Measurements from ENCODE around the gene GTF2H4.

Gene GTF2H4

DNA sequence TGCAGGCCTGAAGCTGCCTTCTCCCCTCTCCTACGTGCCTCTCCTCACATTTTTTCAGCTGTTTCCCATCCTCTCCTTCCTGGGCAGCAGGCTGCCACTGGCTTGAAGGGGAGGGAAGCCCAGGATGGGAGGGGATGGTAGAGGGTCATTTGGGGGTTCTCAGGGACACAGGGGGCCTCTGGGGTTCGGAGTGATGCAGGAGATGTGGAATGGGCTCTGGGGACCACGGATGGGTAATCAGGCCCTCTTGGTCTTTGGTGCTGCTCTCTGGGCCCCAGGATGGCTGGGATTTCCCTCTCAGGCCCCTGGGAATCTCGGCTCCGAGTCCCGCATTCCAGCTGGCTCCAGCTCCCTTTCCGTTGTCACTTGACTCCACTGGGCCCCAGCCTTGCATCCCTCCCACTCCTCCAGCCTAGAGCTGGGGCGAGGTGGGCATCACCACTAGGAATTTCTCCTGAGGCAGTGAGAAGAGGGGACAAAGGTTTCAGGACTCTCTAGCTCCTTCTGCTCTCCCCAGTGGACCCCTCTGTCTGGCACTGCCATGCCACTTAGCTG lies 25.7 kb upstream of the GTF2H4 start:
- no peaks in the 10 kb centered on the region for H3K27me3 ChIP-seq (ENCODE audit: insufficient read depth, low read length)
- H3K4me3 ChIP-seq (ENCODE audit: low read depth, low read length): no peak overlapping the region
- peak overlapping the region; percentile 34 for H2BK12ac ChIP-seq (ENCODE audit: low read length)
- H2BK120ac ChIP-seq (ENCODE audit: insufficient read depth, low read length, poor library complexity): peak overlapping the region; percentile 13
- H3K23ac ChIP-seq (ENCODE audit: low read length): no peak overlapping the region
- H3K4me2 ChIP-seq (ENCODE audit: low read length): peak overlapping the region; percentile 51
- no peaks in the 10 kb centered on the region for H3K9me3 ChIP-seq (ENCODE audit: insufficient read depth, low read depth, low read length)
- peak overlapping the region; percentile 11 for H3K4ac ChIP-seq (ENCODE audit: low read depth, low read length)
- H3K18ac ChIP-seq (ENCODE audit: low read length): peak overlapping the region; percentile 27
- H3K14ac ChIP-seq (ENCODE audit: low read length): peak overlapping the region; percentile 28
- no peak overlapping the region for H3K9ac ChIP-seq (ENCODE audit: low read length)
- peaks cover 53% of the 10 kb centered on the region for H3K79me1 ChIP-seq (ENCODE audit: low read length)
- H3K79me2 ChIP-seq (ENCODE audit: control insufficient read depth, insufficient read depth, low read length, poor library complexity): peaks cover 28% of the 10 kb centered on the region
- H4K8ac ChIP-seq (ENCODE audit: low read depth, low read length): peak overlapping the region; percentile 13
- H3K36me3 ChIP-seq (ENCODE audit: control insufficient read depth in 1 of 2, insufficient read depth in 2 of 2, low read length in 2 of 2): no peaks in the 10 kb centered on the region
- WGBS (ENCODE audit: extremely low coverage, insufficient coverage, insufficient read length): no CpG with 5 or more reads among the region's 8 CpGs
- H3K4me1 ChIP-seq (ENCODE audit: control insufficient read depth in 1 of 2, insufficient read depth in 2 of 2, low read length in 2 of 2): peaks cover 36 to 44% of the 10 kb centered on the region in 2 experiments
- peak overlapping the region; percentile 7 for H2BK5ac ChIP-seq (ENCODE audit: low read depth, low read length, poor library complexity)
- H2AK5ac ChIP-seq (ENCODE audit: low read length): peak overlapping the region; percentile 16
- H3K27ac ChIP-seq (ENCODE audit: low read depth, low read length): peak overlapping the region; percentile 37
- no peak for DNase-seq
- peak overlapping the region; percentile 82 for H4K91ac ChIP-seq (ENCODE audit: low read depth, low read length)
- peak overlapping the region; percentile 57 for H2AFZ ChIP-seq (ENCODE audit: insufficient read depth, low read length, poor library complexity)
- peak overlapping the region; percentile 1 for H4K12ac ChIP-seq (ENCODE audit: low read depth, low read length)

DNA sequence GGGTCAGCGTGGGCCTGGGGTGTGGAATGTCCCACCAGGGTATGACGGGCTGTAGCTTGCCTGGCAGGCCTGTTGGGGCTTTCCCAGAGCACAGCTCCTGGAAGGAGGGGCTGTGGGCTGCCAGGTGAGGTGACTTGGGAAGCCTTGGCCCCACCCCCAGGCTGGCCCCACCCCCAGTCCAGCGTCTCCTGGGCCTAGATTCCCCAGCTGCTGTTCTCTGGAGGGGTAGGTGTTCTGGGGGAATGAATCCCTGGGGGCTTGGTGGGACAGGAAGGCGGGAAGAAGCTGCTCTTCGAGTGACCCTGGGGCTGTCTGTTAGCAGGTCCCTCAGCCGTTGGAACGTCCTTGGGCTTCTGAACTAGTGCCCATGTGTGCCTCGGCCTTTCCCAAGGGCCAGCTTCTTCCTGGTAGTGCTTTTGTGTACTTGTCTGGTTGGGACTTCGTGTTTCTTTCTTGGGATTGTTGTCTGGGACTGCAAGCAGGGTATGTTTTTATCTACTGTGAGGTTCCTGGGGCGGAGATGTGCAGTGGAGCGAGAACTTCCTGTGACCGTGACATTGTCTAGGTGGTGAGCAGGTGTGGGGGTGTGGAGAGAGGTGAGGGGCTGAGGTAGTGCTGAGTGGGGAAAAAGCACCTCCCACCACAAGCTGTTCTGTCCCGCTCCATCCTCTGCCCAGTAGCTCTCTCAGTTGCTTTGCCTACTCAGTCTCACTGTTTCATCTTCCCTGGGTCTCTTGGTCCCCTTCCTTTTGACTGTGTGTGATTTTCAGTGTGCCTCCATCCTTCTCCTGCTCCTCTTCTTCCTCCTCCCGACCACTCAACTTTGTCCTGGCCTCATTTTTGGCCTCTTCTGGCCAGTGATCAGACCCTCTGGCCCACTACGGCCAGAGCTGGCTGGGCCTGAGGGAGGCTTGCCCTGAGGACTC lies 25.0 kb upstream of the GTF2H4 start:
- Histone ChIP-seq H3K4ac (ENCODE audit: low read depth, low read length) (peak overlapping the region; percentile 87), H3K23ac (ENCODE audit: low read length) (no peak overlapping the region), H4K8ac (ENCODE audit: low read depth, low read length) (peak overlapping the region; percentile 85), H2AK5ac (ENCODE audit: low read length) (peak overlapping the region; percentile 86), H3K27me3 (ENCODE audit: insufficient read depth, low read length) (no peaks in the 10 kb centered on the region), H3K36me3 (ENCODE audit: control insufficient read depth in 1 of 2, insufficient read depth in 2 of 2, low read length in 2 of 2) (no peaks in the 10 kb centered on the region), H2BK120ac (ENCODE audit: insufficient read depth, low read length, poor library complexity) (peak overlapping the region; percentile 13), H2BK5ac (ENCODE audit: low read depth, low read length, poor library complexity) (peak overlapping the region; percentile 67), H3K18ac (ENCODE audit: low read length) (peak overlapping the region; percentile 56), H3K79me1 (ENCODE audit: low read length) (peaks cover 50% of the 10 kb centered on the region), H3K27ac (ENCODE audit: low read depth, low read length) (peak overlapping the region; percentile 84), H3K79me2 (ENCODE audit: control insufficient read depth, insufficient read depth, low read length, poor library complexity) (peaks cover 28% of the 10 kb centered on the region), H3K4me2 (ENCODE audit: low read length) (peak overlapping the region; percentile 59), H3K9ac (ENCODE audit: low read length) (peak overlapping the region; percentile 75), H3K4me3 (ENCODE audit: low read depth, low read length) (no peak overlapping the region), H3K14ac (ENCODE audit: low read length) (peak overlapping the region; percentile 90), H2BK12ac (ENCODE audit: low read length) (peak overlapping the region; percentile 56), H4K91ac (ENCODE audit: low read depth, low read length) (peak overlapping the region; percentile 85), H3K4me1 (ENCODE audit: control insufficient read depth in 1 of 2, insufficient read depth in 2 of 2, low read length in 2 of 2) (peaks cover 36 to 44% of the 10 kb centered on the region in 2 experiments), H3K9me3 (ENCODE audit: insufficient read depth, low read depth, low read length) (no peaks in the 10 kb centered on the region), H2AFZ (ENCODE audit: insufficient read depth, low read length, poor library complexity) (peak overlapping the region; percentile 27), H4K12ac (ENCODE audit: low read depth, low read length) (peak overlapping the region; percentile 84)
- WGBS (ENCODE audit: extremely low coverage, insufficient coverage, insufficient read length): no CpG with 5 or more reads among the region's 15 CpGs
- DNase-seq: peak; percentile 67 to 70

DNA sequence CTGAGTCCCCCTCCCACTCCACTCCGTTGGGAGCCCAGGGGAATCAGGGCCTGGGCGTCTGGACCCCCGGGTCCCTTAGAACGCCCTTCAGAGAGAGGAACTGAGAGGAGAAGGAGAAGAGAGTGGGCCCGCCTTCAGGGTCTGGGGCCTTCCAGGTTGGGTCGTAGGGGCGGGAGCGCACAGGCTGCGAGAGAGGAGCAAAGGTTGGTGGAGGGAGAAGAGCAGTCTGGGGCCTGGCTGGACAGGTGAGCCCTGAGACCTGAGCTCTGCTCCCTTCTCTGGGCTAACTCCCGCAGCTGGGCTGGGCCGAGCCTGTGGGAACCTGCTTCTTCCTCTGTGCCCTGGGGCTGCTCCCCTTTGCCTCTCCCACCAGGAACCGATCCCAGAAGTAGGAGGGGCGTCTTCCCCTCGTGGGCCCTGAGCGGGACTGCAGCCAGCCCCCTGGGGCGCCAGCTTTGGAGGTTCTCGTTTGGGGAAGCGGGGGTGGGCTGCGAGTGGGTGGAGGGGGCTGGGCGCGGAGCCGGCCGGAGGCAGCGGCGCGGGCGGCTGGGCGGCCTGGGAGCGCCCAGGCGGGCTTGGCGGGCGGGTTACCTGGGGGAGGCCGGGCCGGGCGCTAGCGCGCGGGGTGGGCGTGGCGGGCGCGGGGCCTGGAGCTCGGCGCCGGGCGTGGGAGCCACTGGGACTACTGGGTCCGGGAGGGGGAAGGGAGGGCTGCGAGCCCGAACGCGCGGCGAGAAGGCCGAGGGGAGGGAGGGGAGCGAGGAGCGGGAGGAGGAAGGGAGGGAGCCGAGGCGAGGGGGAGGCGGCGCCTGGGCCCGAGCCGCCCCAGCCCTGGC lies 24.1 kb upstream of the GTF2H4 start, which contains the start of gene DDR1:
Gene DDR1, plus strand, starts transcription at position 835 of the 836 bp plus-strand sequence. CDS start 4,211 bp downstream, outside the sequence.
- DNase-seq: peak; percentile 62 to 69
- H2AK5ac ChIP-seq (ENCODE audit: low read length): peak within 1 kb of the TSS; percentile 86
- peak within 1 kb of the TSS; percentile 67 for H2BK5ac ChIP-seq (ENCODE audit: low read depth, low read length, poor library complexity)
- no peaks in the 10 kb centered on the region for H3K9me3 ChIP-seq (ENCODE audit: insufficient read depth, low read depth, low read length)
- peak within 1 kb of the TSS; percentile 84 for H4K12ac ChIP-seq (ENCODE audit: low read depth, low read length)
- H3K79me1 ChIP-seq (ENCODE audit: low read length): peaks cover 50% of the 10 kb centered on the region
- H3K27ac ChIP-seq (ENCODE audit: low read depth, low read length): peak within 1 kb of the TSS; percentile 84
- peak within 1 kb of the TSS; percentile 56 for H2BK12ac ChIP-seq (ENCODE audit: low read length)
- H3K9ac ChIP-seq (ENCODE audit: low read length): peak within 1 kb of the TSS; percentile 75
- H3K4me1 ChIP-seq (ENCODE audit: control insufficient read depth in 1 of 2, insufficient read depth in 2 of 2, low read length in 2 of 2): peaks cover 36 to 44% of the 10 kb centered on the region in 2 experiments
- peak within 1 kb of the TSS; percentile 85 for H4K91ac ChIP-seq (ENCODE audit: low read depth, low read length)
- peak within 1 kb of the TSS; percentile 87 for H3K4ac ChIP-seq (ENCODE audit: low read depth, low read length)
- peak within 1 kb of the TSS; percentile 74 for H3K4me3 ChIP-seq (ENCODE audit: low read depth, low read length)
- H3K14ac ChIP-seq (ENCODE audit: low read length): peak within 1 kb of the TSS; percentile 90
- no peak within 1 kb of the TSS for H3K23ac ChIP-seq (ENCODE audit: low read length)
- peak within 1 kb of the TSS; percentile 85 for H4K8ac ChIP-seq (ENCODE audit: low read depth, low read length)
- peaks cover 5% of the 10 kb centered on the region in 2 experiments for H3K36me3 ChIP-seq (ENCODE audit: control insufficient read depth in 1 of 2, insufficient read depth in 2 of 2, low read length in 2 of 2)
- peak within 1 kb of the TSS; percentile 47 for H2AFZ ChIP-seq (ENCODE audit: insufficient read depth, low read length, poor library complexity)
- H3K79me2 ChIP-seq (ENCODE audit: control insufficient read depth, insufficient read depth, low read length, poor library complexity): peaks cover 30% of the 10 kb centered on the region
- peak within 1 kb of the TSS; percentile 68 for H3K18ac ChIP-seq (ENCODE audit: low read length)
- H2BK120ac ChIP-seq (ENCODE audit: insufficient read depth, low read length, poor library complexity): peak within 1 kb of the TSS; percentile 58
- no peaks in the 10 kb centered on the region for H3K27me3 ChIP-seq (ENCODE audit: insufficient read depth, low read length)
- no CpG with 5 or more reads among the region's 62 CpGs for WGBS (ENCODE audit: extremely low coverage, insufficient coverage, insufficient read length)
- H3K4me2 ChIP-seq (ENCODE audit: low read length): peak within 1 kb of the TSS; percentile 59
